Measurements from ENCODE around the gene TRIM24.

TRIM24 gene

GRCh38 chr7:138542183-138542582, 82.1 kb downstream of the TRIM24 start:
- no peak for DNase-seq

GRCh38 chr7:138543739-138544138, 83.7 kb downstream of the TRIM24 start:
- DNase-seq = no peak

GRCh38 chr7:138545123-138545522, 85.1 kb downstream of the TRIM24 start:
- no peak for DNase-seq

DNA sequence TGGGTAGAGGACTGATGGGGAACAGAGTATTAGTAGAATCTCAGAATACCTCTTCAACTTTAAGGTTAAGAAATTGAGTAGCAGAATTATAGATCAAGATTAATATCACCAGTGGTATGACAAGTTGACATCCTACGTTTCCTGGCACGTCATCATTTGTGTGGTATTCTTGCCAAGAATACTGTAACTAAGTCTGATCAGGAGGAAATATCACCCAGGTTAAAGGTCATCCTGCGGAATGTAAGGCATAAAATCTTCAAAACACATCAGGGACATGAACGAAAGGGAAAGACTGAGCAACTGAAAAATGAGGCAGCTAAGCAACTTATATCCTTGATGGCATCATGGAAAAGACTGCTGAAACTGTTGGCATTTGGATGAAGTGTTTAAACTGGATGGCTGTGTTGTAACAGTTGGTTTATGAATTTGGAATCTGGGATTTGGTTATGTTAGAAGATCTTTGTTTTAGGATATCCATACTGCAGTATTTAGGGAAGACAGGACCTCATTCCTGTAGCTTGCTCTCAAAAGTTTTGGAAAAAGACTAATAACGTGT, 86.1 kb downstream of the TRIM24 start:
- DNase-seq = no peak

- DNase-seq = no peak
These were observed 86.8 kb downstream of the TRIM24 start for GRCh38 chr7:138546829-138547228.

DNA sequence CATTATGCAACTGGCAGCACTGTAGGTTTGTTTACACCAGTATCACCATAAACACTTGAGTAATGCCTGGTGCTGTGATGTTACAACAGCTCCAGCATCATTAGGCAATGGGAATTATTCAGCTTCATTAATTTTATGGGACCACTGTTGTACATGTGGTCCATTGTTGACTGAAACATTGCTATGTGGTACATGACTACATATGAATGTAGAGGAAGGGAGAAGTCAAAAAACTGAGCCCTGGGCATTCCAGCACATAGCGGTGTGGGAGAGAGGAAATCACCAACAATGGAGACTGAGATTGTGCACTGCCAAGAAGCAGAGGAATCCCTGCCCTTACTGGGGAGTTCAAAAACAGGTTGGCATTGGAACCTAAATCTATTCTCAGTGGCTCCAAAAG, 89.0 kb downstream of the TRIM24 start:
- DNase-seq = no peak

DNA sequence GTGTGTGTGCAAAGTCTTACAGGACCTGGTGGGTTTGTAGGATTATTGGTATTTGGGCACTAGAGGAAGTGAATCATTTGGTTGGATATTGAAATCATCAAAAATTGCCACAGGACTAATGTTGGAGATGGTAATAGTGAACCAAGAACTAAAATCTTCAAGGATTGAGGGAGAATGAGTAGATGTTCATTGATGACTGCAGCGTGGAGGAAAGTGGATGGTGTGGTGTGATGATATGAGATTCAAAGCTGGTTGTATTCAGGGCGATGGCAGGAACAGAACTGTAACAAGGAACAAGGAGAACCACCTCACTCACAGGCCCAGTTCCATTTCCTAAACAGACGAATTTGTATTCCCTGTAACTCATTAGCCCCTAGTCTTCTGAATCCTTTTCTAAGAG, 90.3 kb downstream of the TRIM24 start:
- DNase-seq = no peak

- no peak for DNase-seq
These were observed 91.0 kb downstream of the TRIM24 start for GRCh38 chr7:138551102-138551501.

DNA sequence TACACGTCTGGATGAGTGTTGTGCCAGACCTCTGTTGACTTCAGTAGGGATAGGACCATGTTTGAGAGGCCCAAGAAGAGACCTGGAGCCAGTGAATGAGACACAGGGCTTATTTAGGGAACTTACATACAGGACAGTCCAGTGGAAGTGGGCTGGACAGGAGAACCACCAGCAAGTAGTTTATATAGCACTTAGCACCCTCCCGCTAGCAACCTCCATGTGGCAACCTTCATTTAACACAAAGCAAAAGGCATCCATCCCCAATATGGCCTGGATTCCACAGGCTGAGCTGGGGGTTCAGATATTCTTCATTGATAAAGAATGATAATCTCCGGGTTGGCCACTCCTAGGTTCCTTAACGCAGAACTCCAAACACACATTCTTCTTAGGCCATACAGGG, 93.7 kb downstream of the TRIM24 start:
- DNase-seq = no peak

- DNase-seq = no peak
These were observed 94.6 kb downstream of the TRIM24 start for GRCh38 chr7:138554674-138555073.

DNA sequence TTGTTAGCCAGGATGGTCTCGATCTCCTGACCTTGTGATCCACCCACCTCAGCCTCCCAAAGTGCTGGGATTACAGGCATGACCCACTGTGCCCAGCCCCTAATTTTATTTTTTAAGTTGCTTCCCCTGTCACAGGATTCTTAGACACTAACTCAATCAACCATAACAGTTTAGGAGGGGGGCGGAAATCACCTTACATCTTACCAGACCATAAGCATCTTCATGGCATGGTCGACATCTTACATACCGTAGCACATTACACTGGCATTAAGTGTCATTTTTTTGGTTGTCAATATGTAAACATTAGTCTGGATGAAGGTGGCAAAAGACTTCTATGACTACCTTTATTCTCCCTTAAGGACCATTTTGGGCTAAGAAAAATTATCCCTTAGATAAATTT, 95.6 kb downstream of the TRIM24 start:
- no peak for DNase-seq

DNA sequence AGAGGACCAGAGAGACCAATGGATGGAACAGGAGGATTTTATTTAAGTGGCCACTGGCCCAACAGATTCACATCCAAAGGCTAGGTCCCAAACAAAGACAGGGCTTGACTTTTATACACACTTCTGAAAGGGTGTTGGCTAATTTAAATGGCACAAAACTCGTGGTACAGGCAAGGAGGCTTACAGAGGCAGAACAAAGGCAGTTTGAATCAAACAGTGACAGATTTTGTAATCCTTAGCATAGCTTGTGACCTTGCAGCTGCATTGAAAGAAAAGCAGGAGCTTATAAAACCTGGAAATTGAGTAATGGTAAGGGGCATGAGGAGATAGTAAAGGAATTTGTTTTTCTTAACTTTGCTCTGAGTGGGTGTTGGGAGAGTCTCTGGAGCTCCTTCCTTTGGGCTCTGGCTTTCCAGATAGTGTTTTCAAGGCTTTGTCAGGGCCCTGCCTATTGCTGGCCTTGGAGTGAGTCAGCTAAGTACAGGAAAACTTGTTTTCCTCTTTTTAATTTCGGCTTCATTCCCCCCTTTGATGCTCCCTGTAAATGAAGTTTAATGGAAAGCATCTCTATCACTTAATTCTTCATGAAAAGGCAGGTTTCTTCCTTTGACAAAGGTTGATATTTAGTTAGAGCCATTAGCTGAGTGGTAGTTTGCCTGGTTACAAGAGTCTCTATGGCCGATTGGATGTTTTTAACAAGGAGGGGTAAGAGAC, 96.9 kb downstream of the TRIM24 start:
- DNase-seq = no peak

DNA sequence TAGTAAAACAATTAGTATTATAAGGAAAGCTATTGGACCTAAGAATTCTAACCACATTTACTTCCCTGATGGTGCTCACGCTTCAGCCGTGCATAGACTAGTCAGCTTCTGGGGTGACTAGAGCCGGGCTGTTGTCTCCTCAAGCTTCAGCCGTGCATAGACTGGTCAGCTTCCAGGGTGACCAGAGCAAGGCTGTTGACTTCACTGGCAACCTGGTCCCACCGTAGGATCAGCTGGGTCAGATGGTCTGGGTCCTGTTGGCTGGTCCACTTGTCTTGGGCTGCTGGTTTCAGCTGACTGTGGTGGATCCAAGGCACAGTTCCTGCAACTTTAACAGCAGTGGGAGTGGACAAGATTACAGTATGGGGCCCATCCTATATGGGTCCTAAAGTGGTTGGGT, 99.4 kb downstream of the TRIM24 start:
- no peak for DNase-seq

GRCh38 chr7:138563808-138564207, 103.7 kb downstream of the TRIM24 start:
- no peak for DNase-seq

DNA sequence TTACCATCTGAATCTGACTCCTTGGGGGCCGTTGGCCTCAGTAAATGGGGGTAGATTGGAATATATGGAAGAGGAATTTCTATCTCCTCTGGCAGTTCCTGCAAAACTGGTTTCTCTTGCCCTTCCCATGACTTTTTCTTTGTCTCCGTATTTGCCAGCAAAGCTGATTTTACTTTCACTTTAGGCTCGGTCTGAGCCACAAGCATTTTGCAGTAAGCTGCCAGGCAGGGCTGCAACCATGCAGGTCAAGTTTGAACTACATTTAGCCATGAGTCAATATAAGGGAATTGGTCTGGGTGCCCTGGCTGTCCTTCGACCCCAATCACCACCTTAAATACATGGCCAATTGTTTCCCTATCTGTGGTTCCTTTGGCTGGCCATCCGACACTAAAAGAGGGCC, 104.3 kb downstream of the TRIM24 start:
- DNase-seq = no peak

GRCh38 chr7:138565071-138565450, 105.0 kb downstream of the TRIM24 start:
- no peak for DNase-seq

DNA sequence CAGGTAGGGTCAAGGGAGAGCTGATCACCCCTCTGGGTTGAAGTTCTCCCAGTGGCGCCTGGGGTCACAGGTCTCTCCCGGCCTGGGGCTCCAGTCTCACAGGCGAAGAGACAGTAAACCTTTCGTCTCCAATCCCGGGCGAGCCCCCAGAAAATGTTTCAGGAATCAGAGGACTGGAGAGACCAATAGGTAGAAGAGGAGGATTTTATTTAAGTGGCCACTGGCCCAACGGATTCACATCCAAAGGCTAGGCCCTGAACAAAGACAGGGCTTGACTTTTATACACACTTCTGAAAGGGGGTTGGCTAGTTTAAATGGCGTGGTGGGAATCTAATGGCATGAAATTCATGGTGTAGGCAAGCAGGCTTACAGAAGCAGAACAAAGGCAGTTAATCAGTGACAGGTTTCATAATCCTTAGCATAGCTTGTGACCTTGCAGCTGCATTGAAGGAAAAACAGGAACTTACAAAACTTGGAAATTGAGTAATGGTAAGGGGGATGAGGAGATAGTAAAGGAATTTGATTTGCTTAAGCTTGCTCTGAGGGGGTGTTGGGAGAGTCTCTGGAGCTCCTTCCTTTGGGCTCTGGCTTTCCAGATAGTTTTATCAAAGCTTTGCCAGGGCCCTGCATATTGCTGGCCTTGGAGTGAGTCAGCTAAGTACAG, 105.5 kb downstream of the TRIM24 start:
- DNase-seq = no peak

GRCh38 chr7:138568655-138569054, 108.6 kb downstream of the TRIM24 start:
- DNase-seq = no peak

DNA sequence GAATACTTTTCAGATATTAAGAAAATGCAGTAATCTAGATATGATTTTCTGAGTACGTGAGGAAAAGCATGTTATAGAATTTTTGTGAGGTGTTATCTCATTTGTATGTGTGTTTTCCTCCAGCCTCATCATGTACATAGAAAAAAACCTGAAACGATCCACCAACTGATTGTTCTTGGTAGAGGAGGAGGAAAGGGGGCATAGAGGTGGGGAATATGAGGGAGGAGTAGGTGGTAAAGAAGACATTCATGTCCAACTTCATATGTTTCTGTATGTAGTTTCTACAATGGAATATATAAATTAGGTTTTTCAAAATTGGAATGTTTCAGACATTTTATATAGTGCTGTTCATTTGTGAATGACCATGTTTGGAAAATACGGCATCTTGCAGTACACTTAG, 109.4 kb downstream of the TRIM24 start:
- no peak for DNase-seq

DNA sequence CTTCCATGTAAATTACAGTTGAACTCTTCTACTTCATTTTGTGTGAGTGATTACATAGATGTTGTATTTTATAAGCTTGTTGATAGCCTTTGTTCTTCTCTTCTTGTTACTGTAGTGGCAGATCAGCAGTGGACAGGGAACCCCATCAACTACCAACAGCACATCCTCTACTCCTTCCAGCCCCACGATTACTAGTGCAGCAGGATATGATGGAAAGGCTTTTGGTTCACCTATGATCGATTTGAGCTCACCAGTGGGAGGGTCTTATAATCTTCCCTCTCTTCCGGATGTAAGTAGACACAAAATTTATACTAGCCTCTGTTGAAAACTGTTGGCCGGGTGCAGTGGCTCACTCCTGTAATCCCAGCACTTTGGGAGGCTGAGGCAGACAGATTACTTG, 110.7 kb downstream of the TRIM24 start:
- DNase-seq = no peak

DNA sequence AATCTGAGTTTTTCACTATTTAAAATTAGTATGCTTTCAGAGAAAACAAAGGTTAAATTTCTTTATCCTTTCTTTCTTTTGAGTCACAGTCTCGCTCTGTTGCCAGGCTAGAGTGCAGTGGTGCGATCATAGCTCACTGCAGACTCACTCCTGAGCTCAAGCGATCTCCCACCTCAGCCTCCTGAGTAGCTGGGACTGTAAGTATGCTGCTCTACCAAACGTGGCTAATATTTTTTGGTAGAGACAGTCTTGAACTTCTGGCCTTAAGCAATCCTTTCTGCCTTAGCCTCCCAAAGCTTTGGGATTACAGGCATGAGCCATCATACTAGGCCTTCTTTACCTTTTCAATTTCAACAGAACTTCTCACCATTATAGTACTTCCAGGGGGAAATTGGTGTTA, 113.7 kb downstream of the TRIM24 start:
- DNase-seq = no peak

GRCh38 chr7:138575897-138576428, 115.9 kb downstream of the TRIM24 start:
- no peak for DNase-seq

DNA sequence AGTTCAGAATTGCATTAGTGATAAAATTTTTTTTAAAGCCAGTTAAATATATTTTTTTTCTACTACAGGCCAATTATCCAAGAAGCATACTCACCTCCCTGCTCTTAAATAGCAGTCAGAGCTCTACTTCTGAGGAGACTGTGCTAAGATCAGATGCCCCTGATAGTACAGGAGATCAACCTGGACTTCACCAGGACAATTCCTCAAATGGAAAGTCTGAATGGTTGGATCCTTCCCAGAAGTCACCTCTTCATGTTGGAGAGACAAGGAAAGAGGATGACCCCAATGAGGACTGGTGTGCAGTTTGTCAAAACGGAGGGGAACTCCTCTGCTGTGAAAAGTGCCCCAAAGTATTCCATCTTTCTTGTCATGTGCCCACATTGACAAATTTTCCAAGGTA, 119.1 kb downstream of the TRIM24 start:
- DNase-seq = no peak

- no peak for DNase-seq
These were observed 119.6 kb downstream of the TRIM24 start for GRCh38 chr7:138579671-138580070.

All from stimulated activated CD4-positive, alpha-beta T cell treated with anti-CD3 and anti-CD28 coated beads, Interleukin-2, amount 100 ng/mL, for 48 hours (primary cell).